Measurements from ENCODE around the gene AVPR1B.

AVPR1B gene

GRCh38 chr1:206112600-206113301, 4.4 kb downstream of the AVPR1B start:
- no peak for DNase-seq (ENCODE audit: low read depth, low spot score)

DNA sequence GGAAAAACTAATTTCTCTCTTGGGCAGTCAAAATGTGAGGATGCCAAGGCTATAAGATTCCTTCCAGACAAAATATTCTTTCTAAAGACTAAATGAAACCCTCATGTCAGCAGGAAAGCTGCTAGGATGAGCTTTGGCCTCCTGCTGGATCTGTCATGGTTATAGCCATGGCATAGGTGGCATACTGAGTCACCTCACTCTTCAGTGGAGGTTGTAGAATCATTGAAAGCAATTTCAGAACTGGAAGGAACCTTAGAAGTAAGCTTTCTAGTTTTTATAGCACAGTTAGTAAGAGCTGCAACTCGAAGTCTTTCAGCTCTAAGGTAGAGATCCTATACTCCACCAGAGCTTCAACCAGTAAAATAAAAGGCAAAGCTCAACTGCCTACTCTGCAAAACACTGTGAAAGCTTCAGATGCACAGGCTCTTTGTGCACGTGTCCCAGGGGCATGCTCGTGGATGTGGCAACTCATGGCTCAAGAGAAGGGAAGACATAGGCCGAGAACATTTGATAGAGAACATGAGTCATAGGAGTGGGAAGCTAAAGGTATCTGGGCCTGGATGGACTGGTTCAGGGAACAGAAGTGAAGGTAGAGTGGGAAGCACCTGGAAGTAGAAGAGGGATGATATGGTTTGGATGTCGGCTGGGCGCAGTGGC, 5.8 kb downstream of the AVPR1B start:
- no peak for DNase-seq (ENCODE audit: low read depth, low spot score)

DNA sequence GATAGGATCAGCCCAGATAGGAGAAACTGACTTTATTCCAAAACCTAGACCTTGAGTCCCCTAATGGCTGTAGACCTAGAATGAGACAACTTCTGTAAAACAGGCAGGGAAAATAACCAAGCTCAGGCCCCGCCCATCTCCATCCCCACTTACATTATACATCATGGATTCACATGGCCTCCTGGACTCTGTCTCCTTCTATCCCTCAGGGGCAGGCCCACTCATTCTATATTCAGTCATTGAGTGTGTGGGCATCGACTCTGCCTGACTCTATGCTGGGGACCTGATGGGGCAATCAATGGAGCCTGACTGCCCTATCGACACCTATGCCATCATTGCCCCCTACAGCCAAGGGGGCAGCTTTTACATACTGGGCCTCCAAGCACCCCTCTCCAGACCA, 6.4 kb downstream of the AVPR1B start:
- DNase-seq (ENCODE audit: low read depth, low spot score), result no peak

- DNase-seq (ENCODE audit: low read depth, low spot score), result no peak
Observed at GRCh38 chr1:206110161-206110560, 7.0 kb downstream of the AVPR1B start.

GRCh38 chr1:206109718-206110117, 7.5 kb downstream of the AVPR1B start:
- DNase-seq (ENCODE audit: low read depth, low spot score), result no peak

DNA sequence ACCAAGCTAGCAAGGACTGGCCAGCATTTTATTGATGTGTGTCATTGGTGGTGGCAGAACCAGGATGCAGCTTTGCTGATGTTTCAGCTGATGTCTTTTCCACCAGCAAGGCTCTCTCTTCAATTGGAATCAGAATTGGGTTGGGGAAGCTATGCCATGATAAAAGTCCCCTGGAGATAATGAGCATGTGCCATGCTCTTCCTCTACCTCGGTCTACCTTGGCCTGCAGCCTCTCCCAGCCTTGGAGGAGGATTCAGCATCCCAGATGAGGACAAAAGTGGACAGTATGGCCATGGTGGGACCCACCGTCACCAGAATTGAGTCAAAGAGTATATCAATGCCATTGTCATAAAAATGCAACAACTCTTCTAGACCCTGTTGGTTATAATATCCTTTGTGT, 8.6 kb downstream of the AVPR1B start:
- DNase-seq (ENCODE audit: low read depth, low spot score), result no peak

DNA sequence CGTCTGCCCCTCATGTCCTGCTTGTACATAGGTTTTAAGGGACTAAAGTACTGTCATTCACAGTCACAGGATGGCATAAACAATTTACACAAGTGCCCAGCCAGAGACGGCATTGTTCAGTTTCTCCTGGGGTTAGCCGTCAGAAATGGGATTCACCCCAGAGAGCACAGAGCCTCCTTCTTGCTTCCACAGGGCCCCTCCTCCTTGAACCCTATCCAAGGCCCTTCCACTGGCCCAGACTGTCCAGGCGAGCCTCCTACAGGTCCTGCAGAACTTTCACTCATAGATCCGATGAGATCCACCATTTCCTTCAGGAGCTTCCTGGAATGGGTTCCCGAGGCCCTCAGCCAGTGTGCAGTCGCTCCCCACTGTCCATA, 10.0 kb downstream of the AVPR1B start:
- no peak for DNase-seq (ENCODE audit: low read depth, low spot score)

DNA sequence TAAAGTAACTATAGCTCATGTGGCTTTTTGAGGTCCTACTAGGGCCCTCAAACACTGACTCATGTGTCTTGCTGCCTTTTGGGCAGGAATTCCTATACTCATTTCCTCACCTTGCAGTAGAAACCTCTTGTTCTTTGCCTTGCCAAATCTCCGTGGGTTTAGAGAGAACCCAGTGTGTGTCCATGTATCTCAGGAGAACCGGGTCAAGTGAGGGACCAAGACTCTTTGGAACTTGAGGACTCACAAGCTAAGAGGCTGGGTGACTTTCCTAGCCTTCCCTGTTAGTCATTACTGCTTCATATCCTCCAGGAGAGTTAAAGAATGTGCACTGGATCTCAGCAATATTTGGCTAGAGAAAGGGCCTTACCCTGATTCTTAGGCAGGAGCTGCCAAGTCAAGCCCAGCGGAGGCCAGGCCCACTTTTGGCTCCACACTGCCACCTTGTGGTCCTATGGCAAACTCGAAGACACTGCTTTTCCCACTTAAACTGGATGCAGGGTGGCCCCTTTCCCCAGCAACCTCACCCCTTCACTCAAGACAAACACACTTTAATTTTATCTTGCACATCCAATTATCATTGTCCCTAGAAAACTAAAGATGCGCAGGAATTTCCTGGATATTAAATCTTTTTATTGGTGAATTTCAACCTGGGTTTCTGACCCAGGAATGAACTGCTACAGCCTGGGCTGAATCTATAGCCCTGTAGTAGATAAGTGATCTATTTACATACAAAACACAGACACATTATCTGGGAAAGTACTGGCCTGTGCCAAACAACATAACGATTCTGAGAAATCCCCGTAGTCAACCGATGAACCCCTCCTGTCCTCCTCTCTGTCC, 10.6 kb downstream of the AVPR1B start:
- DNase-seq (ENCODE audit: low read depth, low spot score), result peak; percentile 40

DNA sequence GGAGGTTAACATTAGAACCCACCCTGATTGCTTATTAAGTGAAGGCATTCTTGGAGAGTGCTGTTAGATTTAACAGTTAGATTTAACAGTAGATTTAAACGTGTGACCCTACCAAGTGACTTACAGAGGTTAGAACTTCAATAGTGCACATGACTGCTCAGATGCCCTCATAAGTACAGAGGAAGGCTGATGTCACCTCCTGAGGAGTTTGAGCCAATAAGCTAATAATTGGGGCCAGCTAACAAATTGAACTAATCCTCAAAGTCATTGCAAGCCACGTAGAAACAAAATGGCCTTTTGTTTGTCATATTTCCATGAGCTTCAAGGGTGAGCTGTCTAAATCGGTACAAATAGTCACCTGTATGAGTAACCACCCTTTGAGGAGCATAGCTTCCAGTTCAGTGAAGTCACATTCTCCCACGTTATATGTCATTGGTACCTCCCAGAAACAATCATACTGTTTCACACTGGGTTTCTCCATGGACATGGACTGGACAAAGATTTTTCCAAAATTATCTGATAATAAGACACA, 11.7 kb downstream of the AVPR1B start:
- no peak for DNase-seq (ENCODE audit: low read depth, low spot score)

- no peak for DNase-seq (ENCODE audit: low read depth, low spot score)
Observed at GRCh38 chr1:206103979-206104378, 13.2 kb downstream of the AVPR1B start.

- DNase-seq (ENCODE audit: low read depth, low spot score), result no peak
Observed at GRCh38 chr1:206102292-206102936, 14.8 kb downstream of the AVPR1B start.

- no peak for DNase-seq (ENCODE audit: low read depth, low spot score)
Observed at GRCh38 chr1:206101351-206102045, 15.7 kb downstream of the AVPR1B start.

DNA sequence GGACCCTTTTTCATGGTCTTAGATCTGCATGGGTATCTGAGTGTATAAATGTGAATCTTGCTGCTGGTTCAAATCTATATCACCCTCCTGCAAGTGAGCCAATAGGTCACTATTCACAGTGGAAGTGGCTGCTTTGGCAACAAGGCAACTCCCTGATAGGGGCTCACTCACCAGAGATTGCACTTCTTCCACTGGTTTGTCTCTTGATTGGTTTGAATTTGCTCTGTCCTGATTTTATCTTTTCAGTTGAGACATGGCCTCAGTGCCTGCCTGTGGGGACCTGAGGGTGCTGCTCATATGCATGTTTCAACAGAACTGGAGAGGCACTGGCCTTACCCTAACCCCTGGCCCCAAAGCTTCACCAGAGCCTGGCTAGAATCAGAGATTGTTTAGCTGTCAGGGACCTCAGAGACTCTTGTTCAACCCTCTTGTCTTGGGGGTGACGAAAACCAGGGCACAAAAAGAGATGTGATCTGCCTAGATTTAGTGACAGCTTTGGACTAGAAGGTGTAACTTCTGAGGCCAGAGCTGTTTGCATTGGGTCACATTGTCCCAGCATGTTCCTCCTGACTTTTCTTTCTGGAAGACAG, 16.9 kb downstream of the AVPR1B start:
- DNase-seq (ENCODE audit: low read depth, low spot score), result no peak

GRCh38 chr1:206098242-206098919, 18.8 kb downstream of the AVPR1B start:
- no peak for DNase-seq (ENCODE audit: low read depth, low spot score)

GRCh38 chr1:206097381-206097780, 19.8 kb downstream of the AVPR1B start:
- no peak for DNase-seq (ENCODE audit: low read depth, low spot score)

DNA sequence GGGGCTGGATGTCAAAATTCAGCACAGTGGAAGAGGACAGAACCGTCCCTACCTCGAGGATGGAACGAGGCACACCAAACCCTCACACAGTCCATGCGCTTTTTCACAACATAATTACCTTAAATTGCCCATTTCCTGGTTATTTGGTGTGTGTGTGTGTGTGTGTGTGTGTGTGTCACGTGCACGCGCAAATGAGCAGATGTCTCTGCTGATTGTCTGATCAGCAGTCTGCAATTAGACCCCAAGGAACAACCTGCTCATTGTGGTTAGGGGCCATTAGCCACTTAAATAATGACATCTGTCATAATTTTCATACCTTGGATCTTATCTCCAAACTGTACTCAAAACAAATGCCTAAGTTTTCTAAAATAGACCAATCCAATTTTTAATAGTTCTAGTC, 23.2 kb downstream of the AVPR1B start:
- DNase-seq (ENCODE audit: low read depth, low spot score), result no peak

DNA sequence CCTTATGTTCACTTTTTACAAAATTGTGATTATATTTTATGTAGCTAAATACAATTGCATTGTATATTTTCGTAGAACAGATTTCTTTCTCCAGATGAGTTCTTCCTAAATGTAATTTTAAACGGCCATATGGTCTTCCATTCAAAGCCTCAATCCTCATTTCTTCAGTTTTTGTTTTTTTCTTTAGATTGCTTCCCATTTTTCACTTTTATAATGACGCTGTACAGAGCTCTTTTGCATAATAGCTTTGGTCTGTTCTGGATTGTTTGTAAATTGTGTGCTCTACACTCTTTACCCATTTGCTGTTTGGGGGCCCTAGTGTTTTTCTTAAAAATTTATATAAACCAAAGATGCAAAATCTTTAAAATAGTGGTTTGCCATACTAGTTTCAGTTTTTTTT, 27.8 kb downstream of the AVPR1B start:
- DNase-seq (ENCODE audit: low read depth, low spot score), result no peak

DNA sequence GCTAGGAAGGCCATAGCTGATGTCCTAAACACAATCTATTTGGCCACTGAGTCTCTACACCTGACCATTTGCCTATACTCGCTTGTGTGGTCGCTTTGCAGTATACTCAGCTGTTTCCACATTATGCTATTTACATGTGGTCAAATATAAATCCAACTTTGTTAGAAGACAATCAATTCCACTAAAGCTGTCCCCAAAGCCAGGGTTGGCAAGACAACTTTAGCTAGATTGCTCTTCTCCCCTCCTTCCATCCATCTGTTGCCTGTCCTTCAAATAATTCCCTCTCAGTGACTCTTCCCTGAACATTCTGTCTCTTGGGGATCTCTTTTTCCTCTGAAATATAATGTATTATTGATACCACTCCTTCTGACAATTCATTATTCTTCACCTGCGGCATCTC, 30.1 kb downstream of the AVPR1B start:
- no peak for DNase-seq (ENCODE audit: low read depth, low spot score)

DNA sequence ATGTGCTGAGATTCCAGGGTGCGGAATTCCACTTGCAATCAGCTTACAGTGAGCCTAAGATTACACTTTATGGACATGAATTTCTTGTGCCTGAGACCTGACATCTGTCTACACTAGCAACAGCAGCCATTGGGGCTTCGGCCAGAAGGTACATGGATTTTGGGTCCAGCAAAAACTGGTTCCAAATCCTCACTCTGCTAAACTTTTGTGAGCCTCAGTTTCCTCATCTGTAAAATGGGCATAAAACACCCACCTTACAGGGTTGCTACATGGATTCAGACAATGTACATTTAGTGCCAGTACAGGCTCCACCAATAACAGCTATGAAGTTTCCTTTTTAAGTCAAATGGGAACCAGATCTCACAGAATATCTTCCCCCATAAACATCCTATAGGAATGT, 33.4 kb downstream of the AVPR1B start:
- no peak for DNase-seq (ENCODE audit: low read depth, low spot score)
